Measurements from ENCODE around the gene TSPAN11.
A peak's percentile ranks its signal among the peaks of the same experiment; 100 is the strongest.

TSPAN11 gene

DNA sequence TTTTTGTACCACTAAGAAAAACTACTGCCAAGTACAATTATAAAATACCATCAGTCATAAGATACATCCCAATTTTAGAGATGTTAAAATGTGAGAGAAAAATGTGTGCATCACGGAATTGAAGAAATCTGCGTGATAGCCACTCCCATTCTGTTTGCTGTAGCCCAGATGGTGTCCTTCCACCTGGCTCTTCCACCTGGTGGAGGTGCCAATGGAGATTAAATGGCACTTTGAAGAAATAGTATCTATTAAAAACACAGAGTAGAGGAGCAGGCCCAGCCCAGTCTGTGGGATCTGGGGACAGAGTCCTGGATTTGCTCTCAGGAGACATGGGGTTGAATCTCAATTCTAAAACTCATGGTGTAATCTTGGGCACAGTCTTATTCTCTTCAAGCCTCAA, 35.5 kb downstream of the TSPAN11 start:
- no peak for DNase-seq

- no peak for DNase-seq
Measured at GRCh38 chr12:30963709-30964564, 37.4 kb downstream of the TSPAN11 start.

DNA sequence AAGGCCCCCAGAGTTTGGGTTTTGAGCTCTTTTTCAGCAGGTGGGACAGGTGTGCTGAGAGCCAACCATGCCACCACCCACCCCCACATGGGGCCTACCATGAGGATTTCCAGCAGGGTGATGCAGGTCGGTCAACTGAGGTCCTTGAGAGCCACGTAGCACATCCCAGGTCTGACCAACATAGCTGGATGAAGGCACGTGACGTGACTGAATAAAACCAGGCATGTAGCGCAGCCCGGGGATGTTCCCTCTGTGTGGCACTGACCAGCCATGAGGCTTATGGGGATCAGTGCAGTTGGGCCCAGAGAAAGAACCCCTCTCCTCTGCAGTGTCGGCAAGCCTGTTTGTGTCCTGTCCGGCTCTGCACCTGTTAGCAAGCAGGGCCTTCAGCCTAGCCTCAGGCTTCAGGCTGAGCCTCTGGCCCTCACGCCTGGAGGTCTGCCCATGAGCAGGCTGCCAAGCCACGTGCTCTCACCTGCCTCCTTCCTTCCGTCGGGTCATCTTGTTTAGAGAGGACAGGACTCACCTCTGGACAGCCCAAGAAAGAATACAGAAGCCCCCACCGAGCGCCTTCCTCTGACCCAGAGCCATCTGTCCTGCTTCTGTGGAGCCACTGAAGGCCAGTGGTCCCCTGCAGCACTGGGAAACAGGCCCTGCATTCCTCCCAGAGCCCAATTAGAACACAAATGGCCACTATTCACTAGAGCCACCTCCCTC, 38.5 kb downstream of the TSPAN11 start:
- DNase-seq: no peak

DNA sequence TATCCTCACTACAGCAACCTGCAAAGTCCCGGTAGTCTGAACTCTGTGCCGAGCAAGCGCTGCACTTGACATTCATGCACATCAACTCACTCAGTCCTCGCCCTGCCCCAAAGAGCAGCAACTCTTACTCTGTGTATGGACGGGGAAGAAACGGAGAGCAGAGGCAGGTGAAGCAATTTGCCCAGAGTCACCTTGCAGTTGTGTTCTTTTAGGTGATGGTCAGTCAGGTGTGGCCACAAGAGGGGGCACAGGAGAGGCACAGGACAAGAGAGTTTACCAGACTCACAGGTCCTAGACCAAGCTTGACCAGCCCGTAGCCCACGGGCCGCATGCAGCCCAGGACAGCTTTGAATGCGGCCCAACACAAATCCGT, 39.1 kb downstream of the TSPAN11 start:
- DNase-seq: no peak

- no peak for DNase-seq
Measured at GRCh38 chr12:30967026-30967425, 40.5 kb downstream of the TSPAN11 start.

GRCh38 chr12:30968211-30968610, 41.7 kb downstream of the TSPAN11 start:
- DNase-seq: no peak

- DNase-seq: no peak
Measured at GRCh38 chr12:30969006-30969405, 42.5 kb downstream of the TSPAN11 start.

DNA sequence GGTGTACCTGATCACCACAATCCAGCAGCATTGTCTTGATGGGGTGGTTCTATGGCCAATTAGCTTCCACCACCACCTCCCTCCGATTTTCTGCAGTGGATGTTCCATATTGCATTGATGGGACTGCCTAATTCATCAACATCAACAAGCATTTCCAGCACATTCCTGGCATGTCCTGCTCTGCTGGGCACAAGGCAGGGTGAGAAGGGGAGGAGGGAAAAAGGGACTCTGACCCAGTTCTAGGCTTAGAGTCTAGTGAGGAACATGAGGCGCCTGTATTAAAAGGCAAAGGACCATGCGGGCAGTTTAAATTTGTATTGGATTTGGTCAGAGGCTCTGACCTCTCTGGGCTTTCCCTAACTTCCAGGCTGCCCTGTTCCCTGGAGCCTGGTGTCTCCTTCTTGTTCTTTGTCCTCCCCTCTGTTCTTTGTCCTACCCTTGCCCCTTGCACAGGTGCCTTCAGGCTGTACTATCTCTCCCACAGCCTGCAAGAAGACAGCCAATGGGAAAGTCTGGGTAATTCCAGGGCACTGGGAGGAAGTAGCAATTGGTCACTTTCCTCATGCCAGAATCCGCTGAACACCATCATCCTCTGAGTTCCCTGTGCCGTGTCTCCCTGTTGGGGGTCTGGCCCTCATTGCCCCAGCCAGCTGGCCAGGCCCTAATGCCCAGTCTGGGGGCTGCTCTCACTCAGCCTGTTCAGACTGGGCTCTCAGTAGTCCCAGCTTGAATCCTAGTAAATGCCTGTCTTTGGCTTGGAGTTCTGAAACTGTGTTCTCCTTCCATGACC, 43.3 kb downstream of the TSPAN11 start:
- no peak for DNase-seq

- no peak for DNase-seq
Measured at GRCh38 chr12:30970559-30971197, 44.1 kb downstream of the TSPAN11 start.

GRCh38 chr12:30972035-30972434, 45.5 kb downstream of the TSPAN11 start:
- DNase-seq: no peak

GRCh38 chr12:30973175-30973574, 46.6 kb downstream of the TSPAN11 start:
- DNase-seq: no peak

GRCh38 chr12:30973830-30974229, 47.3 kb downstream of the TSPAN11 start:
- no peak for DNase-seq

DNA sequence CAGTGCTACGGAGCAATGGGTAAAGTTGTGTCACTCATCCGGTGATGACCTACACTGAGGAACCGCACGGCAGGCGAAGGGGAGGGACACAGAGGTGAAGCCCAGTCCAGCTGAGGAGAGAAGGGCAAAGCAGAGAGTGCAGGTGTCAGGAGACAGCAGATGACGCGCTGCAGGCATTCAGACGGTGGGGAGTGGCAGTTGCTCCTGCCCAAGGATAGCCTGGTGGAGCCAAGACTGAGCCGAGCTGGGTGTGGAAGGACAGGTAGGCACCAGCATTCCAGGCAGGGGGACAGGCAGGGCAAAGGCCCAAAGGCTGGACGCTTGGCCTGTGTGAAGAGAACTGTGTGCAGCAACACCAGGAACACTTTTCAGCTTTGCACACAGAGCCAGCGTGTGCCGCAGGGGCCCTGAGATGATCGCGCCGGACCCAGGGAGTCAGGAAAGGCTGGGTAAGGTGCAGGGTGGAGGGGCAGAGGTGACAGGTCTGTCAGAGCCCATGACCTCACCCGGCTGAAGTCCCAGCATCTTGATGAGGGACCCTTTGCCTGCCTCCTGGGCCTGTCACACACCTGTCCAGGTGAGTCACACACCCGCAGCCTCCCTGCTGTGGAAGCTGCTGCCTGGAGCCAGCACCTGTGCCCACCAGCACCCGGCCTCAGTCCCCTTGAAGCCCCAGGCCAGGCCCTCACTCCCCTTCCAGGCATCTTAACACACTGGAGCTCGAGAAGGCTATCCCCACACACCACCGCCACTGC, 48.4 kb downstream of the TSPAN11 start:
- DNase-seq: no peak

- DNase-seq: no peak
Measured at GRCh38 chr12:30975581-30975980, 49.0 kb downstream of the TSPAN11 start.

DNA sequence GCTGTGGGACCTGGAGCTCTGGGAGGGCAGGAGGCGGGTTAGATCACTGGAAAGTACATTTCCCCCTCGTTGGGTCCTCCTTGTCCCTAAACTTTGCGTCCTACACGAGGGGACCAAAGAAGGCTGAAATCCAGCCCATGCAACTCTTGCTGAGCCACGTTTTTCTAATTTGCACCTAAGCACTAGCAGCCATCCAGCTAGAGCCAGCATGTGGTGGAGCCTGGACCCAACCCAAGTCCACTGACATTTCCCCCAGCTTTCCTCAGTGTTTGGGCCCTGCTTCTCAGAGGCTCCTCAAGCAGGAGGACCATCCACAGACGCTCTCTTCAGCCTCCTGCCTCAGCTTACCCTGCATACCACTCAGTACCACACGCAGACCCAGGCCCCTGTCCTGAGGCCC, 49.7 kb downstream of the TSPAN11 start:
- no peak for DNase-seq

DNA sequence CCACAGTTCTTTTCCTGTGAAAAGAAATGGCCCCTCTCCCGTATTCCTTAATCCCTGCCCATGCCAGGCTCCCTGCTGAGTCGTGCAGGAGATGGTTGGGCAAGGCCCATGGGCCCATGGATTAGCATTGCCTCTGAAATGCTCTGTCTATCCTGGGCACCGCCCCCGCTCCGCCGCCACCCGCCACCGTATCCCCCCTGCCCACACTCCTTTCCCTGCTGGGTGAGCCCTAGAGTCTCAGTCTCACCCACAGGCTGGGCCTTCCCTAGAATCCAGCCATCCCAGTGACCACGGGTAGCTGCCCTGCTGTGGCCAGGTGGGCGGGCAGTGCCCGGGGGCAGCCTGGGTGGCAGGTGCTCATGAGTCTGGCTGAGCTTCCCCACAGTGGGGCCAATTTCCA, 50.6 kb downstream of the TSPAN11 start:
- DNase-seq: no peak

DNA sequence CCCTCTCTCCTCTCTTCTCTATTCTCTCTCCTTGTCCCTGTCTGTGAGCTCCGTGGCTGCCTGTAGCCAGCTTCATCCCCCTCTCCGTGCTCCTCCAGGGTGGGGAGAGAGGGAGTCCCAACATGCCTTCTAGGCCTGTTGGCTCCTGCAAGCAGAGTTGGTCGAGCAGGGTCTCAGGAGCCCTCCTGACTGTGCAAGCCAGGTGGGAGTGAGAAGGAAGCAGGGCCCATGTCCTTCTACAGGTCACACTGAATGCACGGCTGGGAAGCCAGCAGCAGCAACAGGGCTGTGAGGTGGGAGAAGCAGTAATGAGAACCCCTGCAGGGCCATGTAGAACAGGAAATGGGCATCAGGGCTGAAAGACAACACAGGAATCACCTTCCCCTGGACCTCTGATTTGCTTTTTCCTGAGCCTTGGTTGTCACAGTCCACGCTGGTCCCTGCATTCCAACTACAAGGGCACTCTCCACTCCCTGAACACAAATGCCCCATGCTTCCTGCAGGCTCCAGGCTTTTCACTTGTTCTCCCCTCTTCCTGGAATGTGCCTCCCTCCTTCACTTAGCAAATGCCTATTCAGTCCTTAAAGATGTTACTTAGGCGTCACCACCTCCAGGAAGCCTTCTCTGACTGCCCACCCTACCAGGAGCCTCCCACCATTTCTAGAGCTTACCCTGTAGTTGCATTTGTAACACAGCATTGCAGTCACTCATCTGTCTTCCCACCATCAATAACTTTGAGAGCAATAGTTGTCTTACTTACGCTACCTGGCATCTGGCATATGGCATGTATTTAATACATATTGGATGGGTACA, 51.2 kb downstream of the TSPAN11 start:
- DNase-seq: no peak

GRCh38 chr12:30978639-30979038, 52.1 kb downstream of the TSPAN11 start:
- no peak for DNase-seq

- no peak for DNase-seq
Measured at GRCh38 chr12:30979371-30980259, 53.1 kb downstream of the TSPAN11 start.

GRCh38 chr12:30980955-30981662, 54.6 kb downstream of the TSPAN11 start:
- peak; percentile 89 for DNase-seq
